Ovary (tissue), 9 donors: ENCODE data around the gene COL4A4. TPM values are rescaled to one million over a fixed set of nuclear protein-coding genes. Genes with fewer than 3 reads are reported as not detected.

Experiments
- DNase-seq, 5 donors: peaks; one replicate each; pipeline ENCODE4 v3.0.0-alpha.2; 2019 to 2020
- H3K27ac ChIP-seq, 2 donors: fragments of 200-600 bp; one replicate each; pipeline versions ENCODE4 v1.5.1 to v1.8.0; 2019 to 2022
- H3K27me3 ChIP-seq: fragments of 200-600 bp; one replicate; pipeline ENCODE4 v1.8.0; 2022
- H3K36me3 ChIP-seq: fragments of 200-600 bp; sonication (generic); one replicate; pipeline ENCODE4 v1.5.1; 2019
- H3K4me1 ChIP-seq: one replicate; pipeline ENCODE4 v1.8.1; 2013; ENCODE audit warnings: mild to moderate bottlenecking, moderate library complexity; ENCODE audit not compliant: insufficient read depth
- H3K4me3 ChIP-seq: fragments of 200-600 bp; sonication (generic); one replicate; pipeline ENCODE4 v1.5.1; 2017
- H3K9me3 ChIP-seq, 2 donors: fragments of 200-600 bp in 1 of 2; sonication (generic) in 1 of 2; one replicate each; pipeline versions ENCODE4 v1.5.1 to v1.8.1; 2013 to 2019; ENCODE audit warnings: mild to moderate bottlenecking in 1 of 2, moderate library complexity in 1 of 2
- CTCF ChIP-seq, 3 donors: fragments of 450-650 bp in 2 of 3; fragments of 200-600 bp in 1 of 3; IDR thresholded peaks; one replicate each; pipeline versions ENCODE4 v1.5.1 to v1.8.0; 2016 to 2022; ENCODE audit warnings: antibody characterized with exemption in 3 of 3, mild to moderate bottlenecking in 1 of 3
- EP300 ChIP-seq: sonication (generic); formaldehyde crosslinking; IDR thresholded peaks from one replicate; pipeline ENCODE4 v1.6.1; 2017; ENCODE audit warnings: antibody characterized with exemption
- POLR2A ChIP-seq: fragments of 450-650 bp; IDR thresholded peaks from one replicate; pipeline ENCODE4 v1.6.1; 2017; ENCODE audit warnings: antibody characterized with exemption, mild to moderate bottlenecking, moderate library complexity
- WGBS, 3 donors: extraction: QIAGEN DNeasy Blood & Tissue Kit in 1 of 3; methylation state at CpG; one replicate each; pipeline versions ENCODE4 v1.1.5 to v1.1.7; 2013 to 2017; 5-methylcytosine and 5-hydroxymethylcytosine counted together
- intact Hi-C, 4 donors: fragments of 100-400 bp; cut with DNase I; formaldehyde crosslinking; loops; one replicate each; pipeline versions ENCODE4 v1.11.0 to v1.15.1; 2022 to 2023
- polyA plus RNA-seq, 2 donors: library from polyadenylated mRNA; stranded (reverse); fragments of 200-250 nt in 1 of 2; fragments of 350-450 nt in 1 of 2; fragmentation: Illumina TruSeq in 1 of 2; extraction: RNeasy Lipid Tissue Mini Kit (QIAGEN cat#74804) in 1 of 2; gene quantifications; one replicate each; pipeline ENCODE4 v1.2.3, GENCODE V29; 2013 to 2014
- small RNA-seq: library from RNA; depleted of rRNA; stranded (forward); fragments of <200 nt; gene quantifications from one replicate; pipeline ENCODE3, GENCODE V24; 2016
- total RNA-seq, 7 donors: library from RNA; depleted of rRNA in 2 of 7; stranded (reverse); fragments of >200 nt in 2 of 7; fragmentation: NEBNext Ultra II Directional in 3 of 7; extraction: Animal tissue kit (Norgen Biotek cat#: 25700) in 3 of 7; gene quantifications; one replicate each; pipeline versions ENCODE4 v1.1.0 to v1.2.4, GENCODE V29; 2016 to 2023
- donor health status: DM: no; HTN: no; CAD: no; lungs with moderate emphysema.
- donor health status: DM: no; HTN: no; CAD: no.
- donor health status: Bipolar disorder and iron deficiency.
- donor health status: DM: yes; HTN: yes; CAD: no.
- donor health status: DM: no; HTN: no; CAD: no.
- donor health status: DM: yes; HTN: yes; CAD: no.

COL4A4 gene
- total and polyA plus RNA-seq, 9 donors, result 0.30 to 8.3 (median 2.0) TPM

DNA sequence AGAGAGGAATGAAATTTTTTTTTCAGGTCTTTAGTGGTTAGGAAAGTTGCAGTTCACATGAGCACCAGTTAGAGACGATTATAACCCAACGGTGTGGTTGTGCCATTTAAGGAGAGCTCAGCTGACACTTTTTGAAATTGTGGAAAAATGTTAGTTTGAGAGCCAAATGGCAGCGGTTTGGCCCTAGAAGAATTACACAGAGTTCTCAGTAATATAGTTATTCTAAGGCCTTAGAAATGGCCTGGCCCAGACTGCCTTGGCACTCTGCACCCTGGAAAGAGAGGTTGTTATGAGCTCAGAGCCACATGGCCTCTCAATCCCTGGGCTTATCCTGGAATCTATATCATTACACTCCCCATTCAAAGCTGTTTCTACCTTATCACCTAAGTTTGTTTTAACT lies 210.8 kb downstream of the COL4A4 start:
- TF ChIP-seq EP300 (no peak), CTCF (IDR thresholded peaks at IDR 0.05) (no peak), POLR2A (no peak)
- Histone ChIP-seq H3K27me3 (no peaks in the 10 kb centered on the region), H3K9me3 (no peaks in the 10 kb centered on the region), H3K27ac (no peak overlapping the region), H3K4me3 (no peak overlapping the region), H3K4me1 (no peaks in the 10 kb centered on the region), H3K36me3 (no peaks in the 10 kb centered on the region)
- 74 to 91% (median 89%) methylated on average over 3 of the region's 3 CpGs for WGBS, 3 donors
- intact Hi-C loops, result no loop called here
- no peak for DNase-seq

Small RNAs within 50 kb of the gene (small RNA-seq; reads per million reads assigned to genes)
- not detected for gene RF00554

Other genes starting within 250 kb of the COL4A4 start
- 10 to 100 TPM in 1 of 7 donors, 1 to 10 TPM in 5, under 1 TPM in 1; 0.47 to 14.1 (median 4.8) TPM for gene COL4A3, start 419 bp upstream of the COL4A4 start, total RNA-seq
- 1 to 10 TPM; 2.4 to 2.9 TPM for gene COL4A3, start 419 bp upstream of the COL4A4 start, polyA plus RNA-seq
- gene MFF, start 161.0 kb upstream of the COL4A4 start, total RNA-seq, result 100 to 1,000 TPM in 1 of 7 donors, 10 to 100 TPM in 6; 57.1 to 101 (median 71.0) TPM
- 10 to 100 TPM; 69.9 to 98.0 TPM for gene MFF, start 161.0 kb upstream of the COL4A4 start, polyA plus RNA-seq
- gene TM4SF20, start 215.1 kb upstream of the COL4A4 start, total RNA-seq, result 1 to 10 TPM in 1 of 7 donors, not detected in 6; 1.4 TPM
- gene TM4SF20, start 215.1 kb upstream of the COL4A4 start, polyA plus RNA-seq, result not detected
- gene SCYGR1, start 223.7 kb upstream of the COL4A4 start, total RNA-seq, result not detected
- gene SCYGR1, start 223.7 kb upstream of the COL4A4 start, polyA plus RNA-seq, result not detected